Measurements from ENCODE around the gene TFDP2. TPM values are rescaled to one million over a fixed set of nuclear protein-coding genes. Genes with fewer than 3 reads are reported as not detected.

TFDP2 gene
- total and polyA plus RNA-seq, 2 experiments from 2014 or later: 150 to 410 TPM

- Histone ChIP-seq H3K4me2 (no peak overlapping the region), H4K20me1 (replicated peaks; ENCODE audit: insufficient read depth) (no peaks in the 10 kb centered on the region), H3K4me1 (ENCODE audit: insufficient read depth) (peaks cover 5% of the 10 kb centered on the region; the same call in 1 of the 2 replicates), H3F3A (replicated peaks; ENCODE audit: low read depth) (no peaks in the 10 kb centered on the region), H3K27ac (ENCODE audit: low read depth) (no peak overlapping the region), H2AFZ (no peak overlapping the region), H3K4me3 (no peak overlapping the region), H3K79me2 (replicated peaks; ENCODE audit: insufficient read depth) (no peaks in the 10 kb centered on the region; the same call in 1 of the 2 replicates), H3K36me3 (ENCODE audit: insufficient read depth) (no peaks in the 10 kb centered on the region), H3K27me3 (ENCODE audit: insufficient read depth) (0 out of 2 replicates have a peak, but pooled peaks cover 8% of the 10 kb centered on the region), H3K9me2 (ENCODE audit: insufficient read depth) (no peaks in the 10 kb centered on the region)
- Mint-ChIP-seq H3K4me1 (peaks cover 6% of the 10 kb centered on the region), H3K9me3 (no peaks in the 10 kb centered on the region), H3K27me3 (ENCODE audit: insufficient read depth, low read depth, poor library complexity) (peaks cover 4% of the 10 kb centered on the region), H3K27ac (no peak overlapping the region), H3K4me3 (no peak overlapping the region), H3K36me3 (ENCODE audit: low read depth) (no peaks in the 10 kb centered on the region)
- no peak for TF ChIP-seq EZH2phosphoT487 (IDR thresholded peaks at IDR 0.05; ENCODE audit: unreplicated experiment)
- no peak for TF ChIP-seq CREB1 (CRISPR knock-in tag; IDR thresholded peaks at IDR 0.05; ENCODE audit: low read depth)
- no peak for TF ChIP-seq REST (IDR thresholded peaks at IDR 0.05; ENCODE audit: unreplicated experiment)
- ATAC-seq (no peak), DNase-seq (ENCODE audit: low spot score) (no peak)
These were observed 2.5 kb upstream of the TFDP2 start for GRCh38 chr3:142151828-142152227.

GRCh38 chr3:142151240-142151639 is 1.9 kb upstream of the TFDP2 start:
- H3K36me3 ChIP-seq (ENCODE audit: insufficient read depth): no peaks in the 10 kb centered on the region
- Mint-ChIP-seq H3K36me3 (ENCODE audit: low read depth) (no peaks in the 10 kb centered on the region), H3K27me3 (ENCODE audit: insufficient read depth, low read depth, poor library complexity) (peaks cover 4% of the 10 kb centered on the region), H3K4me1 (peaks cover 6% of the 10 kb centered on the region), H3K27ac (no peak overlapping the region), H3K4me3 (no peak overlapping the region), H3K9me3 (no peaks in the 10 kb centered on the region)
- no peaks in the 10 kb centered on the region for H4K20me1 ChIP-seq (replicated peaks; ENCODE audit: insufficient read depth)
- H3K9me2 ChIP-seq (ENCODE audit: insufficient read depth): no peaks in the 10 kb centered on the region
- 0 out of 2 replicates have a peak, but pooled peaks cover 8% of the 10 kb centered on the region for H3K27me3 ChIP-seq (ENCODE audit: insufficient read depth)
- H3K4me1 ChIP-seq (ENCODE audit: insufficient read depth): peaks cover 5% of the 10 kb centered on the region; the same call in 1 of the 2 replicates
- no peak overlapping the region for H3K27ac ChIP-seq (ENCODE audit: low read depth)
- ATAC-seq (no peak), DNase-seq (ENCODE audit: low spot score) (no peak)
- no peaks in the 10 kb centered on the region for H3F3A ChIP-seq (replicated peaks; ENCODE audit: low read depth)
- no peak overlapping the region for H3K4me3 ChIP-seq
- H3K4me2 ChIP-seq: no peak overlapping the region
- no peaks in the 10 kb centered on the region; the same call in 1 of the 2 replicates for H3K79me2 ChIP-seq (replicated peaks; ENCODE audit: insufficient read depth)
- H2AFZ ChIP-seq: no peak overlapping the region
- TF ChIP-seq REST (IDR thresholded peaks at IDR 0.05; ENCODE audit: unreplicated experiment): no peak
- no peak for TF ChIP-seq ZNF114 (CRISPR knock-in tag; IDR thresholded peaks at IDR 0.05)
- no peak for TF ChIP-seq ETS1 (IDR thresholded peaks at IDR 0.05)
- no peak for TF ChIP-seq CTCF (conservative IDR thresholded peaks at IDR 0.05; ENCODE audit: low read depth in 2 of 2)
- TF ChIP-seq ZNF331 (CRISPR knock-in tag; IDR thresholded peaks at IDR 0.05; ENCODE audit: low read depth): no peak
- TF ChIP-seq STAT1 (IDR thresholded peaks at IDR 0.05; ENCODE audit: unreplicated experiment): no peak
- no peak for TF ChIP-seq JUNB (IDR thresholded peaks at IDR 0.05; ENCODE audit: unreplicated experiment)
- no peak for TF ChIP-seq NANOG (IDR thresholded peaks at IDR 0.05; ENCODE audit: borderline replicate concordance)

All from GM23338 (cell line).